Stomach smooth muscle (tissue), 2 donors: ENCODE results near the gene ZBTB21.

Source experiments
- H3K27ac ChIP-seq: one replicate; pipeline ENCODE4 v1.7.0; 2013; ENCODE audit warnings: mild to moderate bottlenecking, low read length, inconsistent platforms
- H3K27me3 ChIP-seq, 2 donors: one replicate each; pipeline ENCODE4 v1.7.0; 2013; ENCODE audit warnings: low read length in 2 of 2; ENCODE audit not compliant: insufficient read depth in 2 of 2, control insufficient read depth in 1 of 2
- H3K36me3 ChIP-seq, 2 donors: one replicate each; pipeline ENCODE4 v1.7.0; 2013; ENCODE audit warnings: low read length in 2 of 2; ENCODE audit not compliant: control insufficient read depth in 2 of 2, insufficient read depth in 2 of 2
- H3K4me1 ChIP-seq: one replicate; pipeline ENCODE4 v1.7.0; 2013; ENCODE audit warnings: low read length; ENCODE audit not compliant: control insufficient read depth, insufficient read depth
- H3K4me3 ChIP-seq, 2 donors: one replicate each; pipeline ENCODE4 v1.7.0; 2013; ENCODE audit warnings: low read length in 2 of 2
- H3K9ac ChIP-seq, 2 donors: one replicate each; pipeline ENCODE4 v1.7.0; 2013; ENCODE audit warnings: low read length in 2 of 2, mild to moderate bottlenecking in 1 of 2
- H3K9me3 ChIP-seq, 2 donors: one replicate each; pipeline ENCODE4 v1.7.0; 2013; ENCODE audit warnings: low read length in 2 of 2; ENCODE audit not compliant: control insufficient read depth in 2 of 2
- donor health status: healthy.
- donor health status: Pancreatic carcinoma.

Gene ZBTB21

GRCh38 chr21:42039470-42039901 is 29.3 kb upstream of the ZBTB21 start:
- Histone ChIP-seq H3K36me3 (no peaks in the 10 kb centered on the region), H3K27me3 (no peaks in the 10 kb centered on the region), H3K4me1 (peaks cover 13% of the 10 kb centered on the region), H3K9me3 (no peaks in the 10 kb centered on the region), H3K27ac (no peak overlapping the region), H3K4me3 (peak overlapping the region in 1 of 2 donors; percentile 8), H3K9ac (no peak overlapping the region)

DNA sequence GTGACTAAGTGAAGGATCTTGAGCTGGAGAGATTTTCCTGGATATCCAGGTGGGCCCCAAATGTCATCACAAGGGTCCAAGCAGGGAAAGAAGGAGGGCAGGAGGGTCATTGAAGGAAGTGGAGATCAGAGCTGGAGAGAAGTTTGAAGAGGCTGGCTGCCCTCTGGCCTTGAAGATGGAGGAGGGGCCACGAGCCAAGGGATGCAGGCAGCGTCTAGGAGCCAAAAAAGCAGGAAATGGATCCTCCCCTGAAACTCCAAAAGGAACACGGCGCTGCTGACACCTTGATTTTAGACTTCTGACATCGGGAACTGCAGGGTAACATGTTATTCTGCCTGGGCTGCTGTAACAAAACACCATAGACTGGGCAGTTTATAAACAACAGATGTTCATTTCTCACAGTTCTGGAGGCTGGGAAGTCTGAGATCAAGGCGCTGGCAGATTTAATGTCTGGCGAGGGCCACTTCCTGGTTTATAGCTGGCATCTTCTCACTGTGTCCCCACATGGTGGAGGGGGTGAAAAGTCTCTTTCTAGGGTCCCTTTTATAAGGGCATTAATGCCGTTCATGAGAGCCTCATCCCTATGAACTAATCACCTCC is 28.8 kb upstream of the ZBTB21 start:
- H3K4me1 ChIP-seq = peaks cover 13% of the 10 kb centered on the region
- no peaks in the 10 kb centered on the region for H3K9me3 ChIP-seq
- no peak overlapping the region for H3K9ac ChIP-seq
- H3K36me3 ChIP-seq = no peaks in the 10 kb centered on the region
- H3K27me3 ChIP-seq = no peaks in the 10 kb centered on the region
- H3K4me3 ChIP-seq = no peak overlapping the region
- no peak overlapping the region for H3K27ac ChIP-seq

DNA sequence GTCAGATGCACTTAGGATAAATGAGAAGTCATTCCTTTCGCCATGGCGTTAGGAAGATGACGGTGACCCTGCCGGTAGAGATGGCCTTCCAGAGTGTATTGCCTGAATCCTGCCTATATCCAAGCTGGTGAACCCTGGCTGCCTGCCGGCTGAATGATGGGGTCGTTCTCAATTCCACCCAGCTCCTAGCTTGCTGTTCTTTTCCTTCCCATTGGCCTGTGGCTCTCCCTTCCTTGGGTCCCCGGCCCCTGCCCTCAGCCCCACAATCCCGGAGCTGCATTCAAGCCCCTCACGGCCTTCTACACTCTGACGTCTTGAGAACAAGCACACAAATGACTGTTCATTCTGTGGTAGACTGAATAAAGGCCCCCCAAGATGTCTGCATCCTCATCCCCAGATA is 28.2 kb upstream of the ZBTB21 start:
- H3K27ac ChIP-seq = no peak overlapping the region
- no peaks in the 10 kb centered on the region for H3K9me3 ChIP-seq
- H3K36me3 ChIP-seq = no peaks in the 10 kb centered on the region
- no peak overlapping the region for H3K9ac ChIP-seq
- peaks cover 13% of the 10 kb centered on the region for H3K4me1 ChIP-seq
- no peaks in the 10 kb centered on the region for H3K27me3 ChIP-seq
- no peak overlapping the region for H3K4me3 ChIP-seq

GRCh38 chr21:42037943-42038342 is 27.8 kb upstream of the ZBTB21 start:
- Histone ChIP-seq H3K27ac (no peak overlapping the region), H3K4me1 (peaks cover 13% of the 10 kb centered on the region)

GRCh38 chr21:42037516-42037915 is 27.4 kb upstream of the ZBTB21 start:
- no peak overlapping the region for H3K27ac ChIP-seq
- H3K4me1 ChIP-seq = peaks cover 13% of the 10 kb centered on the region
- no peak overlapping the region for H3K4me3 ChIP-seq
- no peaks in the 10 kb centered on the region for H3K36me3 ChIP-seq
- H3K9ac ChIP-seq = no peak overlapping the region
- H3K9me3 ChIP-seq = no peaks in the 10 kb centered on the region
- no peaks in the 10 kb centered on the region for H3K27me3 ChIP-seq

More at GRCh38 chr21:42037943-42038342, 27.8 kb upstream of the ZBTB21 start:
- Histone ChIP-seq H3K27me3 (no peaks in the 10 kb centered on the region), H3K36me3 (no peaks in the 10 kb centered on the region), H3K9ac (no peak overlapping the region), H3K4me3 (no peak overlapping the region), H3K9me3 (no peaks in the 10 kb centered on the region)

DNA sequence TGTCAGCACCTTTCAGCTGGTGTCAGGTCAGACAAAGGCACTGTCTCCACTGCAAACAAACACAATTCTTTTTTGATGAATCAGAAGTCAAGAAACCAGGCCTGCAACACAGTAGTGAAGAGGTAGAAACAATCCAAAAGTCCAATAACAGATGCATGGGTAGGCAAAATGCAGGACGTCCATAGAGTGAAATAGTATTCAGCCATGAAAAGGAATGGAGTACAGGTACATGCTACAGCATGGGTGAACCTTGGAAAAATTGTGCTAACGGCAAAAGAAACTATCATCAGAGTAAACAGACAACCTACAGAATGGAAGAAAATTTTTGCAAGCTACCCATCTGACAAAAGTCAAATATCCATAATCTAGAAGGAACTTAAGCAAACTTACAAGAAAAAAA is 26.2 kb upstream of the ZBTB21 start:
- Histone ChIP-seq H3K27me3 (no peaks in the 10 kb centered on the region), H3K27ac (no peak overlapping the region), H3K4me1 (peaks cover 13% of the 10 kb centered on the region), H3K9me3 (no peaks in the 10 kb centered on the region), H3K36me3 (no peaks in the 10 kb centered on the region), H3K9ac (no peak overlapping the region), H3K4me3 (no peak overlapping the region)

DNA sequence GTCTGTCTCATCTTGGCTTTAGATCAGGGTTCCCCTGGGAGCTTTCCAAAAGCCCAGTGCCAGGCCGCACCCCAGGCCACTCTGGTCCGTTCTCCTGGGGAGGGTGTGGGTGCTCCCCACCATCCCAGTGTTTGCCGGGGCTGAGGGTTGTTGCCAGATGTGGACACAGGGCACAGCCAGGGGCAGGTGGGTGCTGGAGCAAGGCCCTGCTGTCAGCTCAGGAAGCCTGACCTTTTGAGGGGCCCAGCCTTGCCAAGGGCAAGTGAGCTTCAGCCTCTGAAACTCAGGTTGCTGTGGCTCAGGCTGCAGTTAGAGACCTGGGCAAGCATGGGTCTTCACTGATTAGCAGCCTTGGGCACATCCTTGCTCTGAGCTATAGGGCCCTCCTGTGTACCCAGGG is 22.8 kb upstream of the ZBTB21 start:
- Histone ChIP-seq H3K4me3 (no peak overlapping the region), H3K27ac (no peak overlapping the region), H3K4me1 (peaks cover under 1% of the 10 kb centered on the region), H3K27me3 (no peaks in the 10 kb centered on the region), H3K36me3 (no peaks in the 10 kb centered on the region), H3K9ac (no peak overlapping the region), H3K9me3 (no peaks in the 10 kb centered on the region)

GRCh38 chr21:42032266-42032665 is 22.1 kb upstream of the ZBTB21 start:
- no peaks in the 10 kb centered on the region for H3K36me3 ChIP-seq
- no peaks in the 10 kb centered on the region for H3K9me3 ChIP-seq
- H3K27me3 ChIP-seq = no peaks in the 10 kb centered on the region
- no peak overlapping the region for H3K9ac ChIP-seq
- H3K4me1 ChIP-seq = peaks cover 5% of the 10 kb centered on the region
- no peak overlapping the region for H3K4me3 ChIP-seq
- no peak overlapping the region for H3K27ac ChIP-seq

DNA sequence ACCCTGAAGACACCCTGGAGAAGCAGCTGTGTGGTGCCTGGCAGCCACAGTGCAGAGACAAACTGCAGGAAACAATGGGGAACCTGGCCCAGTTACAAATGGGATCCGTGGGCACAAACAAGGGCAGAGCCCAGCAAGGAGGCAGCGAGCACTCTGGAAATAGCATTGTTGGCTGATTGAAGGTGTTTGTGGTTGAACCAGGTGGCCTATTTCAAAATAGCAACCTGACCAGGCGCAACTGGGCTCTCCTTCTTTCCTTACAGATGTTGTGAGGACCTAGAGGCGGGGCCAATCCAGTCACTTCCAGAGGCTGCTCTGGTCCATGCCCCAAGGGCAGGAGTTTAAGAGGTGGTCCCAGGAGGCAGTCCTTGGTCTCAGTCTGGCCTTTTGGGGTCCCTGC is 21.7 kb upstream of the ZBTB21 start:
- H3K9ac ChIP-seq = no peak overlapping the region

DNA sequence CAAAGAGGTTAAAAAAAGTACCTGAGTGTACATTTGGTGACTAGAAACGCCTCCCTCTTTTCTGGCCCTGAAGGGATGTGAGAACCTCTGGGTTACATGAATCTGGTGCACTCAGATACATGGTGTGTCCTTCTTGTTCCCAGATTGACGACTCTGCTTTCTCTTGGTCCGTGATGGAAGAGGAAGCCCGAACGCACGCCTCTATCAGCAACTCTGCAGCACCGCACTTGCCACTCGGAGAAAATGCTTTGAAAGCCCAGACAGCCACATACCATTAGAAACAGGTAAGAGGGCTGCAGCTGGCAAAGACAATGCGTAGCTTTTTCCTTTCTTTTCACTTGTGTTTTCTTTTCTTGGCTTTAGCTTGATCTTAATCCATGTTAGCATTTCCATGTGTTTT is 21.1 kb upstream of the ZBTB21 start:
- no peak overlapping the region for H3K9ac ChIP-seq
- no peak overlapping the region for H3K4me3 ChIP-seq
- H3K27ac ChIP-seq = no peak overlapping the region
- peaks cover 5% of the 10 kb centered on the region for H3K4me1 ChIP-seq
- H3K36me3 ChIP-seq = no peaks in the 10 kb centered on the region
- H3K27me3 ChIP-seq = no peaks in the 10 kb centered on the region
- no peaks in the 10 kb centered on the region for H3K9me3 ChIP-seq

More for the DNA sequence above, 21.7 kb upstream of the ZBTB21 start:
- no peak overlapping the region for H3K27ac ChIP-seq
- H3K9me3 ChIP-seq = no peaks in the 10 kb centered on the region
- H3K27me3 ChIP-seq = no peaks in the 10 kb centered on the region
- peaks cover 5% of the 10 kb centered on the region for H3K4me1 ChIP-seq
- no peaks in the 10 kb centered on the region for H3K36me3 ChIP-seq
- H3K4me3 ChIP-seq = no peak overlapping the region

DNA sequence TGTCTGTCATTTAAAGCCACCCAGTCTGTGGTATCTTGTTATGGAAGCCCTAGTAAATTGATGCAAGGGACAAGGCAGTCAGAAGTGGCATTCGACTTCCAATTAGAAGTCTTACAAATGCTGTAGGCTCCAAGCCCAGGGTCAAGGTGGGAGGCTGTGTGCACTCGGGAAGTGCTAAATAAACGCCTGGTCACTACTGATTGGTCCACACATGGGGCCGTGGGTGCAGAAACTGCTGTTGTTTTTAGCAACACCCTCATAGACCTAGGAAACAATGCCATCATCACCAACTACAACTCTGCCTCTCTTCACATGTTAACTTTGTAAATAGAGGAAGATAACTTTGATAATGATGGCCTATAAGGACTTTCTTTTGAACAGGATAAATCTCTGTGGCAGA is 20.2 kb upstream of the ZBTB21 start:
- Histone ChIP-seq H3K9me3 (no peaks in the 10 kb centered on the region), H3K4me3 (no peak overlapping the region), H3K4me1 (peaks cover 5% of the 10 kb centered on the region), H3K27me3 (peaks cover 0 to 4% of the 10 kb centered on the region in 2 donors), H3K9ac (no peak overlapping the region), H3K36me3 (no peaks in the 10 kb centered on the region), H3K27ac (no peak overlapping the region)
